ENCODE results near the gene FLNB. TPM values are rescaled to one million over a fixed set of nuclear protein-coding genes. Genes with fewer than 3 reads are reported as not detected.

The FLNB gene
- total and polyA plus RNA-seq, 9 of the 15 experiments (the other 6 are each of a cell fraction or from before 2014, with no cell fraction given) = 9.4 to 48.1 (median 25.6) TPM

DNA sequence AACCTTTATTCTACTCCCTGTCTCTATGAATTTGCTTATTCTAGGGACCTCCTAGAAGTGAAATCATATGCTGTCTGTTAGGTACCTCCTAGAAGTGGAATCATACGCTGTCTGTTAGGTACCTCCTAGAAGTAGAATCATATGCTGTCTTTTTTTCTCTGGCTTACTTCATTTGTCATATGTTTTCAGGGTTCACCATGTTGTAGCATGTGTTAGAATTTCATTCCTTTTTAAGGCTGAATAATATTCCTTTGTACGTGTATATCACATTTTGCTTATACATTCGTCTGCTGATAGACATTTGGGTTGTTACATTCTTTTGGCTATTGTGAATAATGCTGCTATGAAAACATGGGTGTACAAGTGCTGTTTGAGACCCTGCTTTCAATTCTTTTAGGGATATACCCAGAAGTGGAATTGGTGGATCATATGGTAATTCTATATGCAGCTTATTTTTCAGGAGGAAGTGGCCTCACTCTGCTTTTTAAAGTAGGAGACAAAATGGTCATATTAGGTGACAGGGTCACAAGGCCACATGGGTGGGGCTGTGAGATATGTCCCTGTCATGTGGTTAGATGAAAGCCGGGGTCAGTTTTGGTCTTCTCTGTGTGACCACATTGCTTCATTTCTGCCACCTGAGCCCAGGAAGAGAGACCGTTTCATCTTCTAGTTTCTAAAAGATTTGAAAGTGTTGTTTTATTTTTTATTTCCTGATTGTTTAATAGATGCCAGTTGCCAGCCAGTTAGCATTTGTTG, 76.7 kb downstream of the FLNB start (continued):
- TF ChIP-seq SMAD2 (IDR thresholded peaks at IDR 0.05; ENCODE audit: low read depth, low read length) = no peak
- TF ChIP-seq, protein P1, sequence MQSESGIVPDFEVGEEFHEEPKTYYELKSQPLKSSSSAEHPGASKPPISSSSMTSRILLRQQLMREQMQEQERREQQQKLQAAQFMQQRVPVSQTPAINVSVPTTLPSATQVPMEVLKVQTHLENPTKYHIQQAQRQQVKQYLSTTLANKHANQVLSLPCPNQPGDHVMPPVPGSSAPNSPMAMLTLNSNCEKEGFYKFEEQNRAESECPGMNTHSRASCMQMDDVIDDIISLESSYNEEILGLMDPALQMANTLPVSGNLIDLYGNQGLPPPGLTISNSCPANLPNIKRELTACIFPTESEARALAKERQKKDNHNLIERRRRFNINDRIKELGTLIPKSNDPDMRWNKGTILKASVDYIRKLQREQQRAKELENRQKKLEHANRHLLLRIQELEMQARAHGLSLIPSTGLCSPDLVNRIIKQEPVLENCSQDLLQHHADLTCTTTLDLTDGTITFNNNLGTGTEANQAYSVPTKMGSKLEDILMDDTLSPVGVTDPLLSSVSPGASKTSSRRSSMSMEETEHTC (IDR thresholded peaks at IDR 0.05) = peak; percentile 66; the same call in 1 of the 2 replicates
- TF ChIP-seq, protein P2, sequence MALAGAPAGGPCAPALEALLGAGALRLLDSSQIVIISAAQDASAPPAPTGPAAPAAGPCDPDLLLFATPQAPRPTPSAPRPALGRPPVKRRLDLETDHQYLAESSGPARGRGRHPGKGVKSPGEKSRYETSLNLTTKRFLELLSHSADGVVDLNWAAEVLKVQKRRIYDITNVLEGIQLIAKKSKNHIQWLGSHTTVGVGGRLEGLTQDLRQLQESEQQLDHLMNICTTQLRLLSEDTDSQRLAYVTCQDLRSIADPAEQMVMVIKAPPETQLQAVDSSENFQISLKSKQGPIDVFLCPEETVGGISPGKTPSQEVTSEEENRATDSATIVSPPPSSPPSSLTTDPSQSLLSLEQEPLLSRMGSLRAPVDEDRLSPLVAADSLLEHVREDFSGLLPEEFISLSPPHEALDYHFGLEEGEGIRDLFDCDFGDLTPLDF (CRISPR knock-in tag; IDR thresholded peaks at IDR 0.05) = no peak
- no peak for TF ChIP-seq ZNF217 (CRISPR knock-in tag; IDR thresholded peaks at IDR 0.05)
- TF ChIP-seq SRSF7 (optimal IDR thresholded peaks at IDR 0.05; ENCODE audit: low read depth, low read length) = no peak
- TF ChIP-seq, protein P3, sequence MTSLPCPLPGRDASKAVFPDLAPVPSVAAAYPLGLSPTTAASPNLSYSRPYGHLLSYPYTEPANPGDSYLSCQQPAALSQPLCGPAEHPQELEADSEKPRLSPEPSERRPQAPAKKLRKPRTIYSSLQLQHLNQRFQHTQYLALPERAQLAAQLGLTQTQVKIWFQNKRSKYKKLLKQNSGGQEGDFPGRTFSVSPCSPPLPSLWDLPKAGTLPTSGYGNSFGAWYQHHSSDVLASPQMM (CRISPR knock-in tag; IDR thresholded peaks at IDR 0.05) = no peak
- no peak for TF ChIP-seq MCM3 (IDR thresholded peaks at IDR 0.05)
- no peak for TF ChIP-seq SIRT6 (IDR thresholded peaks at IDR 0.05; ENCODE audit: low read depth, low read length)
- TF ChIP-seq, protein P4, sequence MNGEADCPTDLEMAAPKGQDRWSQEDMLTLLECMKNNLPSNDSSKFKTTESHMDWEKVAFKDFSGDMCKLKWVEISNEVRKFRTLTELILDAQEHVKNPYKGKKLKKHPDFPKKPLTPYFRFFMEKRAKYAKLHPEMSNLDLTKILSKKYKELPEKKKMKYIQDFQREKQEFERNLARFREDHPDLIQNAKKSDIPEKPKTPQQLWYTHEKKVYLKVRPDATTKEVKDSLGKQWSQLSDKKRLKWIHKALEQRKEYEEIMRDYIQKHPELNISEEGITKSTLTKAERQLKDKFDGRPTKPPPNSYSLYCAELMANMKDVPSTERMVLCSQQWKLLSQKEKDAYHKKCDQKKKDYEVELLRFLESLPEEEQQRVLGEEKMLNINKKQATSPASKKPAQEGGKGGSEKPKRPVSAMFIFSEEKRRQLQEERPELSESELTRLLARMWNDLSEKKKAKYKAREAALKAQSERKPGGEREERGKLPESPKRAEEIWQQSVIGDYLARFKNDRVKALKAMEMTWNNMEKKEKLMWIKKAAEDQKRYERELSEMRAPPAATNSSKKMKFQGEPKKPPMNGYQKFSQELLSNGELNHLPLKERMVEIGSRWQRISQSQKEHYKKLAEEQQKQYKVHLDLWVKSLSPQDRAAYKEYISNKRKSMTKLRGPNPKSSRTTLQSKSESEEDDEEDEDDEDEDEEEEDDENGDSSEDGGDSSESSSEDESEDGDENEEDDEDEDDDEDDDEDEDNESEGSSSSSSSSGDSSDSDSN (IDR thresholded peaks at IDR 0.05; ENCODE audit: borderline replicate concordance in 1 of 2, low read depth in 2 of 2, low read length in 2 of 2) = no peak
- TF ChIP-seq TEAD4 (IDR thresholded peaks at IDR 0.05; ENCODE audit: low read length) = peak; percentile 36; the same call in 1 of the 2 replicates
- no peak for TF ChIP-seq TEAD4 (CRISPR knock-in tag; IDR thresholded peaks at IDR 0.05; ENCODE audit: borderline replicate concordance)
- 0 out of 2 replicates have a peak, but pooled peaks have one; percentile 16 for TF ChIP-seq TAL1 (IDR thresholded peaks at IDR 0.05)
- TF ChIP-seq MAFF (IDR thresholded peaks at IDR 0.05; ENCODE audit: low read length) = no peak
- no peak for TF ChIP-seq WHSC1 (IDR thresholded peaks at IDR 0.05; ENCODE audit: low read length)
- TF ChIP-seq ARID1B (IDR thresholded peaks at IDR 0.05) = peak; percentile 56; the same call in 1 of the 2 replicates
- no peak for TF ChIP-seq ZNF165 (CRISPR knock-in tag; IDR thresholded peaks at IDR 0.05; ENCODE audit: borderline replicate concordance)
- TF ChIP-seq NR2F6 (CRISPR knock-in tag; IDR thresholded peaks at IDR 0.05) = no peak
- TF ChIP-seq, protein P5, sequence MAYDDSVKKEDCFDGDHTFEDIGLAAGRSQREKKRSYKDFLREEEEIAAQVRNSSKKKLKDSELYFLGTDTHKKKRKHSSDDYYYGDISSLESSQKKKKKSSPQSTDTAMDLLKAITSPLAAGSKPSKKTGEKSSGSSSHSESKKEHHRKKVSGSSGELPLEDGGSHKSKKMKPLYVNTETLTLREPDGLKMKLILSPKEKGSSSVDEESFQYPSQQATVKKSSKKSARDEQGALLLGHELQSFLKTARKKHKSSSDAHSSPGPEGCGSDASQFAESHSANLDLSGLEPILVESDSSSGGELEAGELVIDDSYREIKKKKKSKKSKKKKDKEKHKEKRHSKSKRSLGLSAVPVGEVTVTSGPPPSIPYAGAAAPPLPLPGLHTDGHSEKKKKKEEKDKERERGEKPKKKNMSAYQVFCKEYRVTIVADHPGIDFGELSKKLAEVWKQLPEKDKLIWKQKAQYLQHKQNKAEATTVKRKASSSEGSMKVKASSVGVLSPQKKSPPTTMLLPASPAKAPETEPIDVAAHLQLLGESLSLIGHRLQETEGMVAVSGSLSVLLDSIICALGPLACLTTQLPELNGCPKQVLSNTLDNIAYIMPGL (CRISPR knock-in tag; IDR thresholded peaks at IDR 0.05) = no peak
- TF ChIP-seq HDAC2 (IDR thresholded peaks at IDR 0.05) = 0 out of 2 replicates have a peak, but pooled peaks have one; percentile 20

Data from K562 (cell line).